ENCODE results near the gene AMY1A.
"Not testable (repeated sequence)": the region's sequence is repeated elsewhere in the genome, so short reads cannot be mapped to it uniquely, and the experiment has no call there.

Gene AMY1A

GRCh38 chr1:103641194-103641593 is 14.4 kb upstream of the AMY1A start:
- not testable (repeated sequence) for H3K27me3 ChIP-seq (ENCODE audit: control insufficient read depth in 3 of 3, insufficient read depth in 3 of 3, low read depth in 1 of 3, low read length in 3 of 3); DNase-seq (ENCODE audit: low spot score); H3K27ac ChIP-seq (replicated peaks; ENCODE audit: low read length); H2BK12ac ChIP-seq (ENCODE audit: low read length); H3K36me3 ChIP-seq (replicated peaks in 1 of 2; ENCODE audit: control insufficient read depth in 2 of 2, insufficient read depth in 2 of 2, low read length in 2 of 2); H3K4me1 ChIP-seq (ENCODE audit: control insufficient read depth in 2 of 2, insufficient read depth in 1 of 2, low read depth in 1 of 2, low read length in 2 of 2); H3K23ac ChIP-seq (ENCODE audit: low read depth, low read length, poor library complexity); H2AFZ ChIP-seq (ENCODE audit: low read length); H4K91ac ChIP-seq (ENCODE audit: low read depth, low read length, poor library complexity); H2BK15ac ChIP-seq (ENCODE audit: low read length); H3K9ac ChIP-seq (ENCODE audit: low read depth, low read length, poor library complexity); H3K79me1 ChIP-seq (ENCODE audit: low read depth, low read length); H2AK5ac ChIP-seq (ENCODE audit: low read depth, low read length); H3K9me3 ChIP-seq (replicated peaks in 1 of 2; ENCODE audit: control insufficient read depth in 2 of 2, insufficient read depth in 1 of 2, low read depth in 1 of 2, low read length in 2 of 2); H3K18ac ChIP-seq (ENCODE audit: low read length); H3K4me2 ChIP-seq (ENCODE audit: insufficient read depth, low read length, poor library complexity, severe bottlenecking); H3K4ac ChIP-seq (ENCODE audit: low read length); H2BK120ac ChIP-seq (ENCODE audit: low read depth, low read length); H3K14ac ChIP-seq (ENCODE audit: low read length); H3K4me3 ChIP-seq (ENCODE audit: low read length in 2 of 2); H2BK5ac ChIP-seq (ENCODE audit: low read length); H4K8ac ChIP-seq (ENCODE audit: low read depth, low read length)
- no CpG with 5 or more reads among the region's 3 CpGs for WGBS, 2 donors (ENCODE audit: extremely low coverage in 2 of 2, insufficient read length in 2 of 2, insufficient replicate concordance in 1 of 2)

GRCh38 chr1:103643908-103644307 is 11.7 kb upstream of the AMY1A start:
- not testable (repeated sequence) for H3K9ac ChIP-seq (ENCODE audit: low read depth, low read length, poor library complexity); H3K79me1 ChIP-seq (ENCODE audit: low read depth, low read length); H2BK12ac ChIP-seq (ENCODE audit: low read length); H4K91ac ChIP-seq (ENCODE audit: low read depth, low read length, poor library complexity); H3K27ac ChIP-seq (replicated peaks; ENCODE audit: low read length); H3K4me2 ChIP-seq (ENCODE audit: insufficient read depth, low read length, poor library complexity, severe bottlenecking); H2BK15ac ChIP-seq (ENCODE audit: low read length); DNase-seq (ENCODE audit: low spot score); H3K27me3 ChIP-seq (ENCODE audit: control insufficient read depth in 3 of 3, insufficient read depth in 3 of 3, low read depth in 1 of 3, low read length in 3 of 3); H2BK120ac ChIP-seq (ENCODE audit: low read depth, low read length); H3K4me3 ChIP-seq (ENCODE audit: low read length in 2 of 2); H3K4ac ChIP-seq (ENCODE audit: low read length); H3K9me3 ChIP-seq (replicated peaks in 1 of 2; ENCODE audit: control insufficient read depth in 2 of 2, insufficient read depth in 1 of 2, low read depth in 1 of 2, low read length in 2 of 2); H3K18ac ChIP-seq (ENCODE audit: low read length); H3K23ac ChIP-seq (ENCODE audit: low read depth, low read length, poor library complexity); H3K4me1 ChIP-seq (ENCODE audit: control insufficient read depth in 2 of 2, insufficient read depth in 1 of 2, low read depth in 1 of 2, low read length in 2 of 2); H3K14ac ChIP-seq (ENCODE audit: low read length); H2AFZ ChIP-seq (ENCODE audit: low read length); H4K8ac ChIP-seq (ENCODE audit: low read depth, low read length); H3K36me3 ChIP-seq (replicated peaks in 1 of 2; ENCODE audit: control insufficient read depth in 2 of 2, insufficient read depth in 2 of 2, low read length in 2 of 2); H2BK5ac ChIP-seq (ENCODE audit: low read length); H2AK5ac ChIP-seq (ENCODE audit: low read depth, low read length)
- WGBS, 2 donors (ENCODE audit: extremely low coverage in 2 of 2, insufficient read length in 2 of 2, insufficient replicate concordance in 1 of 2), result no CpG with 5 or more reads among the region's 3 CpGs

- H3K4me3 ChIP-seq (ENCODE audit: low read length in 2 of 2), result not testable (repeated sequence)
Observed at GRCh38 chr1:103650305-103650704, 5.3 kb upstream of the AMY1A start.

GRCh38 chr1:103650889-103651288 is 4.7 kb upstream of the AMY1A start:
- not testable (repeated sequence) for H3K23ac ChIP-seq (ENCODE audit: low read depth, low read length, poor library complexity)

More at GRCh38 chr1:103650305-103650704, 5.3 kb upstream of the AMY1A start:
- H3K27ac ChIP-seq (replicated peaks; ENCODE audit: low read length); H2BK15ac ChIP-seq (ENCODE audit: low read length); H3K18ac ChIP-seq (ENCODE audit: low read length); H3K27me3 ChIP-seq (ENCODE audit: control insufficient read depth in 3 of 3, insufficient read depth in 3 of 3, low read depth in 1 of 3, low read length in 3 of 3); H3K9me3 ChIP-seq (replicated peaks in 1 of 2; ENCODE audit: control insufficient read depth in 2 of 2, insufficient read depth in 1 of 2, low read depth in 1 of 2, low read length in 2 of 2); H2AFZ ChIP-seq (ENCODE audit: low read length); H2AK5ac ChIP-seq (ENCODE audit: low read depth, low read length); H3K36me3 ChIP-seq (replicated peaks in 1 of 2; ENCODE audit: control insufficient read depth in 2 of 2, insufficient read depth in 2 of 2, low read length in 2 of 2); H4K91ac ChIP-seq (ENCODE audit: low read depth, low read length, poor library complexity); H3K4me1 ChIP-seq (ENCODE audit: control insufficient read depth in 2 of 2, insufficient read depth in 1 of 2, low read depth in 1 of 2, low read length in 2 of 2); H3K4ac ChIP-seq (ENCODE audit: low read length); H3K23ac ChIP-seq (ENCODE audit: low read depth, low read length, poor library complexity); H3K14ac ChIP-seq (ENCODE audit: low read length); H2BK120ac ChIP-seq (ENCODE audit: low read depth, low read length); H3K79me1 ChIP-seq (ENCODE audit: low read depth, low read length); DNase-seq (ENCODE audit: low spot score); H2BK12ac ChIP-seq (ENCODE audit: low read length); H3K9ac ChIP-seq (ENCODE audit: low read depth, low read length, poor library complexity); H3K4me2 ChIP-seq (ENCODE audit: insufficient read depth, low read length, poor library complexity, severe bottlenecking); H2BK5ac ChIP-seq (ENCODE audit: low read length); H4K8ac ChIP-seq (ENCODE audit: low read depth, low read length): not testable (repeated sequence)
- no CpG with 5 or more reads among the region's 3 CpGs for WGBS, 2 donors (ENCODE audit: extremely low coverage in 2 of 2, insufficient read length in 2 of 2, insufficient replicate concordance in 1 of 2)

More at GRCh38 chr1:103650889-103651288, 4.7 kb upstream of the AMY1A start:
- not testable (repeated sequence) for H4K91ac ChIP-seq (ENCODE audit: low read depth, low read length, poor library complexity); H3K4ac ChIP-seq (ENCODE audit: low read length); H2BK15ac ChIP-seq (ENCODE audit: low read length); H2BK12ac ChIP-seq (ENCODE audit: low read length); H2AK5ac ChIP-seq (ENCODE audit: low read depth, low read length); H3K9me3 ChIP-seq (replicated peaks in 1 of 2; ENCODE audit: control insufficient read depth in 2 of 2, insufficient read depth in 1 of 2, low read depth in 1 of 2, low read length in 2 of 2); H3K4me3 ChIP-seq (ENCODE audit: low read length in 2 of 2); DNase-seq (ENCODE audit: low spot score); H3K79me1 ChIP-seq (ENCODE audit: low read depth, low read length); H3K4me1 ChIP-seq (ENCODE audit: control insufficient read depth in 2 of 2, insufficient read depth in 1 of 2, low read depth in 1 of 2, low read length in 2 of 2); H3K9ac ChIP-seq (ENCODE audit: low read depth, low read length, poor library complexity); H3K18ac ChIP-seq (ENCODE audit: low read length); H3K27me3 ChIP-seq (ENCODE audit: control insufficient read depth in 3 of 3, insufficient read depth in 3 of 3, low read depth in 1 of 3, low read length in 3 of 3); H3K4me2 ChIP-seq (ENCODE audit: insufficient read depth, low read length, poor library complexity, severe bottlenecking); H3K27ac ChIP-seq (replicated peaks; ENCODE audit: low read length); H4K8ac ChIP-seq (ENCODE audit: low read depth, low read length); H2AFZ ChIP-seq (ENCODE audit: low read length); H2BK120ac ChIP-seq (ENCODE audit: low read depth, low read length); H2BK5ac ChIP-seq (ENCODE audit: low read length); H3K14ac ChIP-seq (ENCODE audit: low read length); H3K36me3 ChIP-seq (replicated peaks in 1 of 2; ENCODE audit: control insufficient read depth in 2 of 2, insufficient read depth in 2 of 2, low read length in 2 of 2)
- WGBS, 2 donors (ENCODE audit: extremely low coverage in 2 of 2, insufficient read length in 2 of 2, insufficient replicate concordance in 1 of 2), result no CpG with 5 or more reads among the region's 4 CpGs
